GM12878 (cell line): ENCODE measurements around the gene NDOR1. TPM values are rescaled to one million over a fixed set of nuclear protein-coding genes. Genes with fewer than 3 reads are reported as not detected.

ENCODE experiments used
- ATAC-seq: fragments of 200-7000 bp; cut with Tn5 transposase; 3 replicates; pipeline ENCODE4 v1.9.1; 2020; ENCODE audit warnings: mild to moderate bottlenecking, moderate library complexity
- BruUV-seq: library from RNA; stranded (reverse); fragments of 400-500 nt; replicated peaks from 2 replicates; lab custom pipeline; 2021; lab: Mats Ljungman, UMichigan
- CTCF ChIA-PET: fragments of 300-600 bp; sonication (Branson Sonifier 250); formaldehyde crosslinking; extraction: SDS; loops from one replicate; lab custom pipeline; 2021; ENCODE audit warnings: inconsistent platforms; lab: Yijun Ruan, JAX
- POLR2A ChIA-PET: fragments of 350-600 bp; formaldehyde crosslinking; extraction: SDS; loops from one replicate; lab custom pipeline; 2021; ENCODE audit warnings: inconsistent platforms; lab: Charles Lee
- RAD21 ChIA-PET: fragments of 300-600 bp; sonication (Branson Sonifier 250); formaldehyde crosslinking; loops from one replicate; lab custom pipeline; 2023; ENCODE audit warnings: antibody characterized with exemption; ENCODE audit not compliant: unreplicated experiment; lab: Charles Lee
- SMC1A ChIA-PET: fragments of 300-600 bp; sonication (Branson Sonifier 250); formaldehyde crosslinking; loops from one replicate; lab custom pipeline; 2023; ENCODE audit not compliant: unreplicated experiment, uncharacterized antibody; lab: Charles Lee
- DNase-seq: peaks from one replicate; pipeline ENCODE4 v3.0.0-alpha.2; 2011; ENCODE audit warnings: low read depth, low spot score
- FAIRE-seq: peaks from 3 replicates; lab custom pipeline; 2011; peaks lifted over from hg19 to GRCh38; lab: Jason Lieb, UNC
- H2AFZ ChIP-seq: 2 replicates; pipeline ENCODE4 v1.6.0; 2011; ENCODE audit warnings: low read depth, low read length, control low read depth; ENCODE audit not compliant: control insufficient read depth
- H3K27ac ChIP-seq: 2 replicates; pipeline ENCODE4 v1.5.1; 2011; ENCODE audit warnings: control low read depth; ENCODE audit not compliant: control insufficient read depth, insufficient read depth
- H3K27me3 ChIP-seq, 2 experiments: replicated peaks in 1 of 2; 2 replicates each; pipeline versions ENCODE4 v1.6.0 to v1.6.1; 2011; ENCODE audit warnings: low read length in 1 of 2; ENCODE audit not compliant: control insufficient read depth in 2 of 2, insufficient read depth in 2 of 2
- H3K36me3 ChIP-seq, 2 experiments: 2 replicates each; pipeline ENCODE4 v1.5.1; 2011; ENCODE audit warnings: low read length in 1 of 2; ENCODE audit not compliant: control insufficient read depth in 2 of 2, insufficient read depth in 2 of 2
- H3K4me1 ChIP-seq: 2 replicates; pipeline ENCODE4 v1.6.1; 2011; ENCODE audit warnings: mild to moderate bottlenecking, low read length, moderate library complexity, mixed read lengths; ENCODE audit not compliant: control insufficient read depth, insufficient read depth
- H3K4me2 ChIP-seq: 2 replicates; pipeline ENCODE4 v1.6.0; 2011; ENCODE audit warnings: control low read depth; ENCODE audit not compliant: control insufficient read depth, insufficient read depth
- H3K4me3 ChIP-seq: fragments of 200-600 bp; sonication (generic); 2 replicates; pipeline ENCODE4 v1.5.1; 2016
- H3K79me2 ChIP-seq: 2 replicates; pipeline ENCODE4 v1.6.0; 2011; ENCODE audit warnings: low read length; ENCODE audit not compliant: control insufficient read depth, insufficient read depth
- H3K9ac ChIP-seq: 2 replicates; pipeline ENCODE4 v1.8.0; 2011; ENCODE audit warnings: low read length, control low read depth, mixed read lengths; ENCODE audit not compliant: control insufficient read depth, insufficient read depth
- H3K9me3 ChIP-seq: replicated peaks from 3 replicates; pipeline ENCODE4 v1.5.1; 2011; ENCODE audit warnings: mild to moderate bottlenecking, low read length; ENCODE audit not compliant: control insufficient read depth, insufficient read depth
- H4K20me1 ChIP-seq: 2 replicates; pipeline ENCODE4 v1.6.0; 2011; ENCODE audit not compliant: control insufficient read depth, insufficient read depth
- ASH2L ChIP-seq: fragments of 300-600, 200-600 bp; sonication (generic); IDR thresholded peaks from 2 replicates; pipeline ENCODE4 v1.6.1; 2017; ENCODE audit warnings: low read depth, mild to moderate bottlenecking, borderline replicate concordance
- BMI1 ChIP-seq: fragments of 450-650 bp; IDR thresholded peaks from 2 replicates; pipeline ENCODE4 v1.6.1; 2016; ENCODE audit warnings: mild to moderate bottlenecking, moderate library complexity, borderline replicate concordance
- EP300 ChIP-seq, 2 experiments: fragments of 150-350 bp in 1 of 2; IDR thresholded peaks; 2 replicates each; pipeline ENCODE4 v1.6.1; 2011 to 2012; ENCODE audit warnings: low read depth in 2 of 2, low read length in 2 of 2, borderline replicate concordance in 1 of 2, improper control_type of control experiment in 1 of 2, inconsistent platforms in 1 of 2; ENCODE audit not compliant: control insufficient read depth in 1 of 2
- KDM1A ChIP-seq: fragments of 200-600 bp; sonication (generic); IDR thresholded peaks from 2 replicates; pipeline ENCODE4 v1.6.1; 2016; ENCODE audit warnings: borderline replicate concordance
- POLR2AphosphoS5 ChIP-seq: IDR thresholded peaks from 2 replicates; pipeline ENCODE4 v1.6.1; 2011; ENCODE audit warnings: mild to moderate bottlenecking, low read length, inconsistent platforms
- RBBP5 ChIP-seq: fragments of 200-600 bp; sonication (generic); conservative IDR thresholded peaks from 2 replicates; pipeline ENCODE4 v1.6.1; 2016
- TCF7 ChIP-seq: IDR thresholded peaks from 2 replicates; pipeline ENCODE4 v1.6.1; 2014; ENCODE audit warnings: antibody characterized with exemption, borderline replicate concordance
- ZNF217 ChIP-seq: fragments of 450-650 bp; IDR thresholded peaks from 2 replicates; pipeline ENCODE4 v1.6.1; 2017; ENCODE audit warnings: antibody characterized with exemption, mild to moderate bottlenecking
- WGBS: methylation state at CpG from one replicate; pipeline ENCODE4 v1.1.6; 2016; ENCODE audit warnings: low lambda C conversion rate; ENCODE audit not compliant: insufficient replicate concordance, insufficient coverage; ENCODE audit errors: missing lambda C conversion rate; 5-methylcytosine and 5-hydroxymethylcytosine counted together
- in situ Hi-C: fragments of 300-500 bp; cut with MboI; formaldehyde crosslinking; loops from 9 replicates; pipeline ENCODE4 v1.14.3; 2018; ENCODE audit warnings: mixed read lengths
- intact Hi-C: fragments of 100-400 bp; cut with micrococcal nuclease; formaldehyde crosslinking; loops from one replicate; pipeline ENCODE4 v1.14.2; 2022; ENCODE audit not compliant: unreplicated experiment
- polyA plus RNA-seq, 11 experiments: library from polyadenylated mRNA; depleted of rRNA in 4 of 11; unstranded in 6 of 11; stranded (reverse) in 5 of 11; fragments of >200 nt; fragmentation: Nextera tagmentation in 4 of 11; fragmentation: Illumina TruSeq in 1 of 11; extraction: Ambion mirVana in 4 of 11; extraction: Trizol in 1 of 11; gene quantifications; 1 replicate in 1 of 11; 2 replicates in 10 of 11; pipeline versions ENCODE4 v1.2.1 to v1.2.3, GENCODE V29; 2011 to 2016; ENCODE audit warnings: inconsistent platforms in 2 of 11, missing spikeins in 2 of 11, low read depth in 1 of 11
- total RNA-seq, 4 experiments: library from RNA; depleted of rRNA in 3 of 4; stranded (reverse); fragments of >200 nt in 3 of 4; fragmentation: Illumina TruSeq in 1 of 4; extraction: Trizol in 1 of 4; gene quantifications; 2 replicates each; pipeline versions ENCODE4 v1.2.1 to v1.2.3, GENCODE V29; 2013 to 2021
- TF ChIP-seq, protein P1 (sequence below): IDR thresholded peaks from 2 replicates; pipeline ENCODE4 v1.6.1; 2012; ENCODE audit warnings: low read length, inconsistent platforms
- TF ChIP-seq, protein P2 (sequence below): IDR thresholded peaks from 2 replicates; pipeline ENCODE4 v1.6.1; 2011; ENCODE audit warnings: low read depth, mild to moderate bottlenecking, low read length, moderate library complexity, borderline replicate concordance; ENCODE audit errors: extremely low read depth
- TF ChIP-seq, protein P3 (sequence below): fragments of 450-650 bp; IDR thresholded peaks from 2 replicates; pipeline ENCODE4 v1.6.1; 2016; ENCODE audit warnings: mild to moderate bottlenecking

Gene NDOR1
- total and polyA plus RNA-seq, 10 of the 15 experiments (the other 5 are each of a cell fraction or from before 2014, with no cell fraction given) = 0.04 to 32.9 (median 11.1) TPM

DNA sequence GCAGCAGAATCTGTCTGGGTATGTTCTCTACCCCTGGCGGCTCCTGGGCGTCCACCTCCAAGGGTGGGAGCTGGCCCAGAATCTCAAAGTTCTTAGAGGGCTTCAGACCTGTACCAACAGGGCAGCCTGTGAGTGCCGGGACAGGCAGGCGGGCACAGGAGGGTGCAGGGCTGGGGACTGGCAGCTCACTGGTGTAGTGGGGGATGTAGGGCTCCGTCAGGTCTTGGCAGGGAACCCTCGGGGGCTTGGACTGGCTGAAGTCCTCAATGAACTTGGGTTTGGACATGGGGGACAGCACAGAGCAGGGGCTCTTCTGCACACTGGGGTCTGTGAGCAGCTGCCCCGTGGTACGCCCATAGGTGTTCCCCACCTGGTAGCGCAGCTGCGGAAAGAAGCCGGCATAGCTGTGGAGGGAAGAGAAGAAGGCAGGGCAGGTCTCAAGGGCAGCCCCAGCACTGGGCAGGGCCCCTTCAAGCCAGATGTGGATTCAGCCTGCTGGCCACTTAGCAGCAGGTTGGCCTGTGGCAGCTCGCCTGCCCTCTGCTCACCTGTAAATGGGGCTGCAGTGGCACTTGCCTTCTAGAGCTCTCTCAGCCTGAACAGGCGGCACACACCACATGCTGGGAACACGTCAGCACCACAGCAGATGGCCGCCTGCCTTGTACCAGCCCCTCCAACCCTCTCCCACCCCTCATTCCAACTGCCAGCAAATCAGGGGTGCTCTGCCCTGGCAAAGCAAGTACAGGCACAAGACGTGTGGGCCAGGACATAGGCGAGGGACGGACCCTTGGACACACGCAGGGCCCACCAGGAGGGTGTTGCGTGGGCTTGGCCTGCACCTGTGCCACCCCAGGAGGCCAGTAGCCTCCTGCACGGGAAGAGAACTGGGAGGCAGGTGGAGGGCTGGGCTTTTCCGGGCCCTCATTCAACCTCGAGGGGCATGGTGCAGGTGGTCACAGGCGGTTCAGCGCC lies 40.2 kb downstream of the NDOR1 start:
- H3K9ac ChIP-seq = no peak overlapping the region
- intact Hi-C loops = no loop called here
- H3K4me3 ChIP-seq = no peak overlapping the region
- ChIA-PET CTCF (no interaction called here), SMC1A (no interaction called here), POLR2A (no interaction called here), RAD21 (no interaction called here)
- H3K27ac ChIP-seq = no peak overlapping the region
- DNase-seq = no peak
- in situ Hi-C loops = no loop called here
- peaks cover 19% of the 10 kb centered on the region for H3K4me1 ChIP-seq
- H3K9me3 ChIP-seq = no peaks in the 10 kb centered on the region
- peaks cover 8 to 14% of the 10 kb centered on the region in 2 experiments for H3K36me3 ChIP-seq
- no peak for FAIRE-seq
- peaks cover 24% of the 10 kb centered on the region for H3K79me2 ChIP-seq
- H4K20me1 ChIP-seq = peaks cover 4% of the 10 kb centered on the region; the same call in 1 of the 2 replicates
- 56% methylated on average over 25 of the region's 25 CpGs for WGBS
- TF ChIP-seq RBBP5 = no peak
- ATAC-seq = no peak
- BruUV-seq = no TSS peak
- H2AFZ ChIP-seq = no peak overlapping the region
- H3K4me2 ChIP-seq = no peak overlapping the region
- no peaks in the 10 kb centered on the region for H3K27me3 ChIP-seq

DNA sequence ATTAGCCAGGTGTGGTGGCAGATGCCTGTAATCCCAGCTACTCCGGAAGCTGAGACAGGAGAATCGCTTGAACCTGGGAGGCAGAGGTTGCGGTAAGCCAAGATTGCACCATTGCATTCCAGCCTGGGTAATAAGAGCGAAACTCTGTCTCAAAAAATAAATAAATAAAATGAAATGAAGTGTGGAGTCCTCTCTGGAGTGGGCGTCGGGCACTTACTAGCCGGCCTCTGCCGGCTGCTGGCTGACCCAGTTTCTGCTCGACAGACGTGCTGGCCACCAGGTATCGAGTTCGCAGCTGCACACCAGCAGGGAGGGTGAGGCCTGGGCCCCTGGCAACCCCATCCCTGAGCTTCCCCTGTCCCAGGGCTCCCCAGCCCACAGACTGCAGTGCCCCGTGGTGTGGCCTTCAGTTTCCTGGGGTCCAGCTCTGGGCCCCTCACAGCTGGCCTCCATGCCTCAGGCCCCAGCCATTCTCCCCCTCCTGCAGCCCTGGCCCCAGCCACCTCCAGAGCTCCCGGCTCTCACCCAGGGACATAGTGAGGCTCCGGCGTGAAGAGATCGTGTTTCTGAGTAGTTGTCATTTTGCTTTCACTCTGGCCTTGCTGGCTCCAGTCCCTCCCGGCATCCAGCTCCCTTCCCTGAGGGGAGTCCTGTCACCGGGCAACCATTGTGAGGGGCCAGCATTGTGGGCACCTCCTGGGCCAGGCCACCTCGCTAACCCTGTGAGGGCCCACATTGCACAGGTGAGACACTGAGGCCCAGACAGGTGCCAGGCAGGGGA lies 41.8 kb downstream of the NDOR1 start:
- Histone ChIP-seq H3K9me3 (no peaks in the 10 kb centered on the region), H3K4me2 (no peak overlapping the region), H3K9ac (no peak overlapping the region), H3K27me3 (no peaks in the 10 kb centered on the region), H3K79me2 (peaks cover 13% of the 10 kb centered on the region), H4K20me1 (peaks cover under 1% of the 10 kb centered on the region; the same call in 1 of the 2 replicates), H3K4me3 (no peak overlapping the region), H2AFZ (no peak overlapping the region), H3K36me3 (peaks cover 8 to 12% of the 10 kb centered on the region in 2 experiments), H3K4me1 (peaks cover 20% of the 10 kb centered on the region), H3K27ac (no peak overlapping the region)
- no TSS peak for BruUV-seq
- no peak for ATAC-seq
- SMC1A ChIA-PET = no interaction called here
- POLR2A ChIA-PET = no interaction called here
- CTCF ChIA-PET = no interaction called here
- no peak for FAIRE-seq
- intact Hi-C loops (no loop called here), in situ Hi-C loops (no loop called here)
- RAD21 ChIA-PET = no interaction called here
- WGBS = 83% methylated on average over 20 of the region's 20 CpGs
- DNase-seq = no peak
- no peak for TF ChIP-seq BMI1
- TF ChIP-seq TCF7 = no peak
- TF ChIP-seq, protein P1, sequence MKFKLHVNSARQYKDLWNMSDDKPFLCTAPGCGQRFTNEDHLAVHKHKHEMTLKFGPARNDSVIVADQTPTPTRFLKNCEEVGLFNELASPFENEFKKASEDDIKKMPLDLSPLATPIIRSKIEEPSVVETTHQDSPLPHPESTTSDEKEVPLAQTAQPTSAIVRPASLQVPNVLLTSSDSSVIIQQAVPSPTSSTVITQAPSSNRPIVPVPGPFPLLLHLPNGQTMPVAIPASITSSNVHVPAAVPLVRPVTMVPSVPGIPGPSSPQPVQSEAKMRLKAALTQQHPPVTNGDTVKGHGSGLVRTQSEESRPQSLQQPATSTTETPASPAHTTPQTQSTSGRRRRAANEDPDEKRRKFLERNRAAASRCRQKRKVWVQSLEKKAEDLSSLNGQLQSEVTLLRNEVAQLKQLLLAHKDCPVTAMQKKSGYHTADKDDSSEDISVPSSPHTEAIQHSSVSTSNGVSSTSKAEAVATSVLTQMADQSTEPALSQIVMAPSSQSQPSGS = no peak
- no peak for TF ChIP-seq EP300 (IDR thresholded peaks at IDR 0.05; ENCODE audit: borderline replicate concordance in 1 of 2, control insufficient read depth in 1 of 2, low read depth in 2 of 2, low read length in 2 of 2)
- no peak for TF ChIP-seq ZNF217
- TF ChIP-seq, protein P2, sequence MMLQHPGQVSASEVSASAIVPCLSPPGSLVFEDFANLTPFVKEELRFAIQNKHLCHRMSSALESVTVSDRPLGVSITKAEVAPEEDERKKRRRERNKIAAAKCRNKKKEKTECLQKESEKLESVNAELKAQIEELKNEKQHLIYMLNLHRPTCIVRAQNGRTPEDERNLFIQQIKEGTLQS = no peak
- TF ChIP-seq, protein P3, sequence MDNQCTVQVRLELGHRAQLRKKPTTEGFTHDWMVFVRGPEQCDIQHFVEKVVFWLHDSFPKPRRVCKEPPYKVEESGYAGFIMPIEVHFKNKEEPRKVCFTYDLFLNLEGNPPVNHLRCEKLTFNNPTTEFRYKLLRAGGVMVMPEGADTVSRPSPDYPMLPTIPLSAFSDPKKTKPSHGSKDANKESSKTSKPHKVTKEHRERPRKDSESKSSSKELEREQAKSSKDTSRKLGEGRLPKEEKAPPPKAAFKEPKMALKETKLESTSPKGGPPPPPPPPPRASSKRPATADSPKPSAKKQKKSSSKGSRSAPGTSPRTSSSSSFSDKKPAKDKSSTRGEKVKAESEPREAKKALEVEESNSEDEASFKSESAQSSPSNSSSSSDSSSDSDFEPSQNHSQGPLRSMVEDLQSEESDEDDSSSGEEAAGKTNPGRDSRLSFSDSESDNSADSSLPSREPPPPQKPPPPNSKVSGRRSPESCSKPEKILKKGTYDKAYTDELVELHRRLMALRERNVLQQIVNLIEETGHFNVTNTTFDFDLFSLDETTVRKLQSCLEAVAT = no peak
- no peak for TF ChIP-seq ASH2L
- TF ChIP-seq POLR2AphosphoS5 = no peak
- TF ChIP-seq KDM1A = no peak
